GM23338 (cell line): ENCODE results near the gene PNMA8B. TPM values are rescaled to one million over a fixed set of nuclear protein-coding genes. Genes with fewer than 3 reads are reported as not detected.

Experiments
- ATAC-seq: fragments of 200-7000 bp; cut with Tn5 transposase; 3 replicates; pipeline ENCODE4 v1.9.1; 2020
- DNase-seq: peaks from one replicate; pipeline ENCODE4 v3.0.0-alpha.2; 2015; ENCODE audit warnings: low spot score
- H2AFZ ChIP-seq: fragments of 200-600 bp; sonication (generic); 2 replicates; pipeline ENCODE4 v1.8.0; 2016; ENCODE audit warnings: antibody characterized with exemption, mild to moderate bottlenecking, moderate library complexity
- H3F3A ChIP-seq: fragments of 200-600 bp; sonication (generic); replicated peaks from 2 replicates; pipeline ENCODE4 v1.8.0; 2017; ENCODE audit warnings: antibody characterized with exemption, mixed run types, low read depth
- H3K27ac ChIP-seq: fragments of 200-600 bp; sonication (generic); 2 replicates; pipeline ENCODE4 v1.6.1; 2016; ENCODE audit warnings: low read depth
- H3K27me3 ChIP-seq: fragments of 200-600 bp; sonication (generic); 2 replicates; pipeline ENCODE4 v1.8.0; 2016; ENCODE audit warnings: mild to moderate bottlenecking, mixed run types, moderate library complexity; ENCODE audit not compliant: insufficient read depth
- H3K36me3 ChIP-seq: fragments of 200-600 bp; sonication (generic); 2 replicates; pipeline ENCODE4 v1.8.0; 2016; ENCODE audit warnings: mild to moderate bottlenecking; ENCODE audit not compliant: insufficient read depth
- H3K4me1 ChIP-seq: fragments of 200-600 bp; sonication (generic); 2 replicates; pipeline ENCODE4 v1.8.0; 2016; ENCODE audit warnings: mild to moderate bottlenecking, moderate library complexity; ENCODE audit not compliant: insufficient read depth
- H3K4me2 ChIP-seq: fragments of 200-600 bp; sonication (generic); 2 replicates; pipeline ENCODE4 v1.7.1; 2017; ENCODE audit warnings: mixed run types
- H3K4me3 ChIP-seq: fragments of 200-600 bp; sonication (generic); 2 replicates; pipeline ENCODE4 v1.6.1; 2016; ENCODE audit warnings: mixed run types
- H3K79me2 ChIP-seq: fragments of 200-600 bp; sonication (generic); replicated peaks from 2 replicates; pipeline ENCODE4 v1.8.0; 2017; ENCODE audit warnings: mild to moderate bottlenecking; ENCODE audit not compliant: insufficient read depth
- H3K9me2 ChIP-seq: fragments of 200-600 bp; sonication (generic); 2 replicates; pipeline ENCODE4 v1.8.0; 2017; ENCODE audit not compliant: insufficient read depth
- H4K20me1 ChIP-seq: fragments of 200-600 bp; sonication (generic); replicated peaks from 2 replicates; pipeline ENCODE4 v1.8.0; 2017; ENCODE audit warnings: mild to moderate bottlenecking; ENCODE audit not compliant: insufficient read depth
- H3K27ac Mint-ChIP-seq: 2 replicates; pipeline ENCODE4 v1.8.0; 2020; ENCODE audit warnings: inconsistent platforms, mild to moderate bottlenecking, moderate library complexity, mixed read lengths
- H3K27me3 Mint-ChIP-seq: 3 replicates; pipeline ENCODE4 v1.8.0; 2022; ENCODE audit warnings: low read depth, mild to moderate bottlenecking, moderate library complexity, mixed read lengths, inconsistent platforms; ENCODE audit not compliant: insufficient read depth, poor library complexity
- H3K36me3 Mint-ChIP-seq: 3 replicates; pipeline ENCODE4 v1.8.0; 2021; ENCODE audit warnings: low read depth, mild to moderate bottlenecking, inconsistent platforms, moderate library complexity, mixed read lengths
- H3K4me1 Mint-ChIP-seq: 3 replicates; pipeline ENCODE4 v1.8.0; 2020; ENCODE audit warnings: mild to moderate bottlenecking, inconsistent platforms, mixed read lengths
- H3K4me3 Mint-ChIP-seq: 3 replicates; pipeline ENCODE4 v1.8.0; 2021; ENCODE audit warnings: moderate library complexity, mild to moderate bottlenecking, inconsistent platforms, mixed read lengths
- H3K9me3 Mint-ChIP-seq: 3 replicates; pipeline ENCODE4 v1.8.0; 2020; ENCODE audit warnings: moderate library complexity, mild to moderate bottlenecking, inconsistent platforms, mixed read lengths
- CREB1 ChIP-seq: fragments of 250-450 bp; sonication (Bioruptor Pico); IDR thresholded peaks from 2 replicates; pipeline ENCODE4 v1.5.0; 2020; ENCODE audit warnings: low read depth, mild to moderate bottlenecking, moderate library complexity
- CTCF ChIP-seq, 2 experiments: fragments of 200-600 bp in 1 of 2; sonication (generic) in 1 of 2; conservative IDR thresholded peaks; 2 replicates each; pipeline versions ENCODE4 v1.5.1 to v1.6.1; 2016 to 2017; ENCODE audit warnings: antibody characterized with exemption in 2 of 2, low read depth in 2 of 2, mild to moderate bottlenecking in 2 of 2, moderate library complexity in 1 of 2
- ETS1 ChIP-seq: IDR thresholded peaks from 2 replicates; pipeline ENCODE4 v1.6.1; 2016; ENCODE audit warnings: antibody characterized with exemption
- EZH2 ChIP-seq: fragments of 200-600 bp; sonication (generic); IDR thresholded peaks from one replicate; pipeline ENCODE4 v1.8.0; 2017; ENCODE audit warnings: antibody characterized with exemption, mild to moderate bottlenecking, low read depth; ENCODE audit not compliant: unreplicated experiment
- EZH2phosphoT487 ChIP-seq: fragments of 200-600 bp; sonication (generic); IDR thresholded peaks from one replicate; pipeline ENCODE4 v1.8.1; 2018; ENCODE audit warnings: antibody characterized with exemption; ENCODE audit not compliant: unreplicated experiment
- JUNB ChIP-seq: IDR thresholded peaks from one replicate; pipeline ENCODE4 v1.6.1; 2016; ENCODE audit warnings: antibody characterized with exemption; ENCODE audit not compliant: unreplicated experiment
- NANOG ChIP-seq: IDR thresholded peaks from 2 replicates; pipeline ENCODE4 v1.6.1; 2016; ENCODE audit warnings: antibody characterized with exemption, borderline replicate concordance
- POLR2AphosphoS5 ChIP-seq: IDR thresholded peaks from 2 replicates; pipeline ENCODE4 v1.6.1; 2016; ENCODE audit warnings: antibody characterized with exemption, low read depth
- REST ChIP-seq: IDR thresholded peaks from one replicate; pipeline ENCODE4 v1.6.1; 2018; ENCODE audit warnings: antibody characterized with exemption; ENCODE audit not compliant: unreplicated experiment
- STAT1 ChIP-seq: IDR thresholded peaks from one replicate; pipeline ENCODE4 v1.6.1; 2016; ENCODE audit warnings: antibody characterized with exemption; ENCODE audit not compliant: unreplicated experiment
- ZNF114 ChIP-seq: fragments of 250-450 bp; sonication (Bioruptor Pico); IDR thresholded peaks from 2 replicates; pipeline ENCODE4 v1.5.0; 2020; ENCODE audit warnings: mild to moderate bottlenecking, moderate library complexity
- ZNF331 ChIP-seq: fragments of 250-450 bp; sonication (Bioruptor Pico); IDR thresholded peaks from 2 replicates; pipeline ENCODE4 v1.5.0; 2020; ENCODE audit warnings: low read depth, mild to moderate bottlenecking, moderate library complexity
- ZNF462 ChIP-seq: fragments of 250-450 bp; sonication (Bioruptor Pico); IDR thresholded peaks from 2 replicates; pipeline ENCODE4 v1.5.0; 2020; ENCODE audit warnings: mild to moderate bottlenecking, moderate library complexity
- polyA plus RNA-seq: library from polyadenylated mRNA; unstranded; fragments of >200 nt; fragmentation: Nextera tagmentation; extraction: Ambion mirVana; gene quantifications from 2 replicates; pipeline ENCODE4 v1.2.1, GENCODE V29; 2016
- total RNA-seq: library from RNA; depleted of rRNA; stranded (reverse); fragments of >200 nt; shearing (Covaris generic); gene quantifications from 2 replicates; pipeline ENCODE4 v1.2.3, GENCODE V29; 2014

The PNMA8B gene
- total and polyA plus RNA-seq, 2 experiments from 2014 or later: 0.44 to 1.7 TPM

GRCh38 chr19:46454244-46454643, 41.4 kb downstream of the PNMA8B start:
- Histone ChIP-seq H3F3A (no peaks in the 10 kb centered on the region), H3K27me3 (no peaks in the 10 kb centered on the region), H3K9me2 (no peaks in the 10 kb centered on the region), H3K4me2 (no peak overlapping the region), H3K4me3 (no peak overlapping the region), H3K79me2 (no peaks in the 10 kb centered on the region), H3K36me3 (no peaks in the 10 kb centered on the region), H2AFZ (no peak overlapping the region), H3K4me1 (no peaks in the 10 kb centered on the region), H3K27ac (no peak overlapping the region), H4K20me1 (no peaks in the 10 kb centered on the region; the same call in 1 of the 2 replicates)
- no peak overlapping the region for H3K27ac Mint-ChIP-seq
- peaks cover 7% of the 10 kb centered on the region; the same call in 2 of the 3 replicates for H3K9me3 Mint-ChIP-seq
- H3K27me3 Mint-ChIP-seq: no peaks in the 10 kb centered on the region
- H3K36me3 Mint-ChIP-seq: no peaks in the 10 kb centered on the region
- TF ChIP-seq POLR2AphosphoS5 (no peak), NANOG (no peak), ETS1 (no peak), JUNB (no peak), EZH2 (no peak), ZNF331 (CRISPR knock-in tag) (no peak), ZNF114 (CRISPR knock-in tag) (no peak), STAT1 (no peak), ZNF462 (no peak), CREB1 (CRISPR knock-in tag) (no peak), CTCF (conservative IDR thresholded peaks at IDR 0.05; ENCODE audit: low read depth in 2 of 2) (no peak), REST (no peak), EZH2phosphoT487 (no peak)
- H3K4me1 Mint-ChIP-seq: no peaks in the 10 kb centered on the region
- ATAC-seq (no peak), DNase-seq (no peak)
- no peak overlapping the region for H3K4me3 Mint-ChIP-seq
